Glomerular visceral epithelial cell (primary cell): ENCODE measurements around the gene ICAM2.
"Not testable (repeated sequence)": the region's sequence is repeated elsewhere in the genome, so short reads cannot be mapped to it uniquely, and the experiment has no call there.

ENCODE experiments used
- DNase-seq: peaks from one replicate; pipeline ENCODE4 v3.0.0-alpha.2; 2016; ENCODE audit errors: extremely low spot score

ICAM2 gene

GRCh38 chr17:64009571-64010402, 10.6 kb downstream of the ICAM2 start:
- DNase-seq, result no peak

DNA sequence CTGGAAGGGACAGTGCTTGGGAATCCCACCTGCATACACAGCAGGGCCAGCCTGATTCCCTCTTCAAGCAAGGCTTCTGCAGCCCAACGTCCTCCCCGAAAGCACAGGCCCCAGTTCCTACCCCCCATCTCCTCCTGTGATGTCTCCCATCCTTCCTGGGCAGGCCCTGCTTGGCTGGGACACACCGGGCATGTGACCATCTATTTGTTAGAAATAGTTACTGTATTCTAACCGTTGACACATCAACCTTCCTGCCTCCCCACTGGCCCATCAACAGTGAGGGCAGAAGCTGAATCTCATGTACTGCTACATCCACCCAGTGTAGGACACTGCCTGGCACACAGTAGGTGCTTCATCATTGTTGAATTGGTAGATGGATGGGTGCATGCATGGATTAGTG, 11.6 kb downstream of the ICAM2 start:
- DNase-seq, result no peak

- no peak for DNase-seq
Observed at GRCh38 chr17:64008346-64008745, 12.1 kb downstream of the ICAM2 start.

DNA sequence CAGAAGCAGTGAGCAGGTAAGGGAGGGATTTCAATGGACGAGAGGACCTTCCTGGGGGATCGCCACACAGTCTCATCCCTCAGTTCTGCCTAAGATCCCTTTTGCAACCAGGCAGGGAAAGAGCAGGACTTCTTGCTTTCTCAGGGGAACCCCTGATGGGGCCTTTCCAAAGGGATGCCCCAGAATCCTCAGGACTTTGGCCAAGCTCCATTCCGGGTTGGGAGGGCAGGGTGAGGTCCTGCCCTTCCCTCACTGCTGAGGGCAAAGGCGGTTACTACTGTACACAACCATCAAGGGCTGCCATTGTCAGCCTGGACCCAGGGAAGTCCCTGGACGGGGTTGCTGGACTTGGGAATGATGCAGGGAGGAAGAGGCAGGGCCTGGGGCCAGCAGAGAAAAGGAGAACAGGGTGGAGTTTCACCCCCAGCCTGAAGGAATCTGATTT, 12.6 kb downstream of the ICAM2 start:
- no peak for DNase-seq

GRCh38 chr17:64007089-64007837, 13.2 kb downstream of the ICAM2 start:
- DNase-seq, result not testable (repeated sequence)

DNA sequence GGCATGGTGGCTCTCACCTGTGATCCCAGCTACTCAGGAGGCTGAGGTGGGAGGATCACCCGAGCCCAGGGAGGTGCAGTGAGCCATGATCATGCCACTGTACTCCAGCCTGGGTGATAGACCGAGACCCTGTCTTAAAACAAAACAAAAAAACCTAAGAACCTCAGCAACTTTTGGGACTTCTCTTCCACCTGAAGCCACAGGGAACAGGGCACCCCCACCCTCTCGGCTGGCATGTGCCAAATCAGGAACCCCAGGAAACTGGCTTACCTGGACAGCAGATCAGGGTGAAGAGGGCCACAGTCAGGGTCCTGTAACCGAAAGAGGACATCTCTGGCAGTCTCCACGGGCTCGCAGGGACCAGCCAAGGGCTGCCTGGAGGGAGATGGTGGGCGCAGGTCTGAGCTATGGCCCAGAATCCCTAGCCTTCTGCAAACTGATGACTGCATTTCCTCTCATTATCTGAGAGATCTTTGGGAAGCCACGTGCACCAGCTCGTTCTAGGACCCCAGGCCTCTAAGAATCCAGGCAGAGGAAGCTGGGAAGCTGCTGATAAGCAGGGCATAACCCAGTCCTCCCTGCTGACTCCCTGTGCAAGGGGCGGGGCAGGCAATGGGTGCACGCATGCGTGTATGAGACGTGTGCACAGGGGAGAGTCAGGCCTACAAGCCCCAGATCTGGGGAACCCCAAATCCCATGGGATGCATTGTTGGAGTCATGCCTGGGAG, 13.9 kb downstream of the ICAM2 start:
- no peak for DNase-seq

GRCh38 chr17:64005734-64006167, 14.7 kb downstream of the ICAM2 start:
- no peak for DNase-seq

DNA sequence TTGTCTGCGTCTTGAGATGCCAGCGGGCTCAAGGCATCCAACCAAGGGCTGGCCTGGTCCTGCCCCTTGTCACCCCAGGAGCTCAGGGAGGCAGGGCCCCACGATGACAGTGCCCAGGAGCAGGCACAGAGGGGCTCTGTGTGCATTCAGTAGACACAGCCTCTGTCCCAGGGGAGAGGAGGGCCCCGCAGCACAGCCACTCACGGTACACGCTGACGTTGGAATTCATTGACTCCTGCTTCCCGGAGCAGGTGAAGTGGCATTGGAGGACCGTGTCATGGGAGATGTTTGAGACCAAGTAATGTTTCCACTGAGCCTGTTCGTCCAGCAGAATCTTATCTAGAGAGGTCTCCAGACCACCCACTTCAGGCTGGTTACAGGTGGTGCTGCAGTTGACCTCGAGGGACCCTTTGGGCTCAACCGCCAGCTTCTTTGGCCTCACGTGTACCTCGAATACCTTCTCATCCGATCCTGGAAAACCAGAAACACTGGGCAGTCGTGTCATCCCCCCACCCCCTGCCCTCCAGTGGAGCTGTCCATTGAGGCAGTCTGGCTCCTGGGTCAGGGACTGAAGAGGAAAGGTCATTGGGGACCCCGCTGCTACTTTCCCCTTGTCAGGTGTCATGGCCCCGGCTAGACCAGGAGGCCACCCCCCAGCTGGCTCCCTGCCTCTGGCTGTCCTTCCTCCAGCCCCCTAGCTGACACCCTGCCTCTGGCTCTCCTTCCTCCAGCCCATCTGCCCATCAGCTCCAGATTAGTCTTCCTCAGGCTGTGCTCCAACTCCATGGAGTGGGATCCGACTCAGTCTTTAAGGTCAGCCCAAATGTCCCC, 15.3 kb downstream of the ICAM2 start:
- no peak for DNase-seq

DNA sequence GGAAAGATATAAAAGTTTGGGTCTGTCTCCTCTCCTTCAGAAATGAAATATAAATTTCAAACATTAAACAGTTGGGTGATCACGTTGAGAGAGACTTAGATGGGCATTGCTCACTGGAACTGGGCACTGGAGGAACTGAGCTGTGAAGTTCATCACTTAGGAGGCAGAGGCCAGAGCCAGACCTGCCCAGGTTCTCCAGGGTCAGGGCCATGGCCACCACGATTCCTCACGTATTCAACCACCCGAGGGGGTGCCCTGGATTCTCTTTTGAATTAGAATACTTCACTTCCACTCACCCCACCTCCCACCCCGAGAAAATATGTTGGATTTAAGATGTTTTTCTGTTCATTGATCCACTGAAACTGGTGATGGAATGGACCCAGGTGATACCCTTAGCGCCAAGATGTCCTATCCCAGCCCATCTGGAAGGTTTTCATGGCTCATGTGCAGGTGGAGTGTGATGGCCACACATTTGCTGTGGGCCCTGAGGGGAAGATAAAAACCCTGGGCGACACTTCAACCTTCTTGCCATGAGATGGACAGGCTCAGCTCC, 16.1 kb downstream of the ICAM2 start:
- DNase-seq, result no peak

DNA sequence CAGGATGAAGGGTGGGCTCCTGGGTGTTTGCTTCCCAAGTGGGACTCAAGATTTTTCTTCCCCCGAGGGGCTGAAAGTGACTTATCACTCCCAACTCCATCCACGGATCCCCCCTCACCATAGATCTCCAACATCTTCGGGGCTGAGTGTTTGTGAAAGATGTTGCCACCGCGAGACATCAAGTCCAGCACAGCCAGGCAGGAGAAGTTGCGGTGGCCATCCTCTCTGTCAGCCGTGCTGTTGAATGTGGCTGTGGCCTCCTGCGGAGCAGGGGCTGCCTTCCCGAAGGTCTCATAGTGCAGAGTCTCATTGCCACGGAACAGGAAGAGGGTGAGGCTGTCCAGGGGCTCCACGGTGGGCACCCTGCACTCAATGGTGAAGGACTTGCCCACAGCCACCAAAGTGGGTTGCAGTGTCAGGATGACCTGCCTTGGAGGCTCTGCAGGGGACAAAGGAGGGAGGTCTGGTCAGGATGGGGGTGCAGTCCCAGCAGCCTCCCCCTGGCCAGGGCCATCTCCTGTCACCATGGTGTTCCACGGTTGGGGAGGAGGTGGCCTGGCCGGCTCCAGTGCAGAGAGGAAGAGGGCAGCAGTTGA, 16.8 kb downstream of the ICAM2 start:
- no peak for DNase-seq

DNA sequence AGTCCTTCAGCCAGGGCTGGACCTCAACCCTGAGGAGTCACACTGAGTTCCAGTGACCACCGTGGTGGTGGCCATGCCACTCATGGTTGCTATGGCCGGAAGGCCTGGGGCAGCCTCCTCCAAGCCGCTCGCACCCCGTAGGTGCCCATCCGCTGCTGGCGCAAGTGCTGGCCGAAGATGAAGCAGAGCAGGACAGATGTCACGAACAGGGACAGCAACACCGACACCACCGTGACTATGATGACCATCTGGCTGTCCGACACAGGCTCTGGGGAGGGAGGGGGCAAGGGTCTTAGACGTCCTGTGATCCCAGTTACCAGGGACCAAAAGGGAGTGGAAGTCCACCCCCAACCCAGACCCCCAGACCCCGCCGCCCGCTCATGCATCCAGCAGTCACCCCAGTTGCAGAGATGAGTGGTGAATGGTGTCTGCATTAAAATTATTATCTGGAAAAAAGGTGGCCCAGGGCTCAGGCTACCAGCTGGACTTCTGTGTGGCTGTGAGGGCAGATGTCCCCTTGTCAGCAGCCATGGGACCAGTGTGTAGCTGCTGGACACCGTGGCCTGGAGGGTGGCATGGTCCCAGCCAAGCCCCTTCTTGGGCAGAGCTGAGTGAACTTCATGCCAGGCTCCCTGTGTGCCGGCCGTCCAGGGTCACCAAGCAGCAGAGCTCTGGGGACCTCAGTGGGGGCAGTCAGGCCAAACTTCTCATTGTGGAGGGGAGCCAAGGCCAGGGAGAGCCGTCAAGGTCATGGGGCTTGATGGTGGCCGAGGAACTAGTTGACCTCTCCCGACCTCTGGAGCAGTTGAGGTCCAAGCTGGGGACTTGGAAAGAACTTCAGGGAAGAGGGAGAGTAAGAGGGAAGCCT, 17.5 kb downstream of the ICAM2 start:
- no peak for DNase-seq

- DNase-seq, result no peak
Observed at GRCh38 chr17:64001763-64002529, 18.5 kb downstream of the ICAM2 start.

DNA sequence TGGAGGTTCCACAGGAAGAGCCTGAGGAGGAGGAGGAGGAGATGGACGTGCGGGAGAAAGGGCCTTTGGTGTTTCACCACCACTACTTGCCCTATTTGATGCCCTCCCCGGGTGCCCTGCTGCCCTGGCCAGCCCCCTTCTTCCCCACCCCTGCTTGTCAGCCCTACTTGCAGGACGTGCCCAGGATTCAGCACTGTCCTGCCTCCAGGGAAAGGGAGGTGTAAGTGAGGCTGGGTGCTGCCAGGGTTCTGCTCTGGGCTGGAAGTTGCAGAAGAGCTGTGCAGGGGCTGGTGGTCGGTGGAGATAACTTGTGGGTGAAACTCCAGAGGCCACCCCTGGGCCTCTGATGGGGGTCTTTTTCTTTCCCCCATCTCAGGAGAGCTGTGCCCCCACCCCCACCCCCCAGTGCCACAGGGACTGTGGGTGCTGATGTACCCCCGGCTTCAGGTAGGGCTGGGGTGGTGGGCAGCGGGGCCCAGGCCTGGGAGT, 19.3 kb downstream of the ICAM2 start:
- DNase-seq, result no peak

- DNase-seq, result no peak
Observed at GRCh38 chr17:63999680-64000531, 20.5 kb downstream of the ICAM2 start.

- DNase-seq, result no peak
Observed at GRCh38 chr17:63998721-63999679, 21.4 kb downstream of the ICAM2 start.

GRCh38 chr17:63998050-63998720, 22.2 kb downstream of the ICAM2 start, which contains the start of gene PRR29:
Gene PRR29 (plus strand): TSS chr17:63998351. CDS start chr17:63998365, 14 bp downstream.
- DNase-seq, result peak; percentile 73
